Measurements from ENCODE around the gene RPUSD3.
"Not testable (repeated sequence)": the region's sequence is repeated elsewhere in the genome, so short reads cannot be mapped to it uniquely, and the experiment has no call there.

Gene RPUSD3

GRCh38 chr3:9865125-9865637, 21.4 kb upstream of the RPUSD3 start:
- DNase-seq (ENCODE audit: low read depth, low spot score) = not testable (repeated sequence)

- DNase-seq (ENCODE audit: low read depth, low spot score) = peak; percentile 72
These were observed 20.6 kb upstream of the RPUSD3 start for GRCh38 chr3:9864200-9864927.

DNA sequence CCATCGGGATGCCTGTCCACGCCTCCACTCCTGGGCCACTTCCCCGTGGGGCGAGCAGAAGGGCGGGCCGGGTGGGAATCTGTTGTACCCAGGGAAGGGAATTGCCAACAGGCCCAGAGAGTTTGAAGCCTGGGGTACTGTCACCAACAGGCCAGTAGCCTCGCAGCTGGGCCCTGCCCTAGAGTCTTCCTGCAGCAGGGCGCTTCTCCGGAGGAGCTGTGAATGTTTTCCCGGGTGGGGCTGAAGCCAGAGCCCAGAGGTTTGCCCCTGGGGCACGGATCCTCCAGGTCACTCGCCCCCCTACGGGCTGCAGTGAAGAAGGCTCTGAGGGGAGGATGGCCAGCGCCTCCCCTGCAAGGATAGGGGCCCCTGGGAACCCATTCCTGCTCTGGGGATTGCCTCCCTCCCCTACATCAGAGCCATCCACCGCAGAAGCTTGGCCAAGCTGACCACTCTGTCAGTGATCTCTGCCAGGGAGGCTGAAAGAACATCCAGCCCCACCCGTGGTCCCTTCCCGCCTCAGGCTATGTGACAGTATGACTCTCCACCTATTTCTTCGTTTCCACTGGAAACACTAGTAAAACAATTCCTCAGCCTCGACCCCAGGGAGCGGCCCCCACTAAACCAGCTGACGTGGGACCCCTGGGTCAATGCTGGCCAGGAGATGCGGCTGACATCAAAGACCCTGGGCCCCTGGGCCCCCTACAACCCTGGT, 19.4 kb upstream of the RPUSD3 start:
- DNase-seq (ENCODE audit: low read depth, low spot score) = no peak

- DNase-seq (ENCODE audit: low read depth, low spot score) = no peak
These were observed 18.7 kb upstream of the RPUSD3 start for GRCh38 chr3:9862391-9863057.

GRCh38 chr3:9861626-9862130, 17.9 kb upstream of the RPUSD3 start:
- DNase-seq (ENCODE audit: low read depth, low spot score) = no peak

GRCh38 chr3:9861201-9861600, 17.4 kb upstream of the RPUSD3 start:
- no peak for DNase-seq (ENCODE audit: low read depth, low spot score)

DNA sequence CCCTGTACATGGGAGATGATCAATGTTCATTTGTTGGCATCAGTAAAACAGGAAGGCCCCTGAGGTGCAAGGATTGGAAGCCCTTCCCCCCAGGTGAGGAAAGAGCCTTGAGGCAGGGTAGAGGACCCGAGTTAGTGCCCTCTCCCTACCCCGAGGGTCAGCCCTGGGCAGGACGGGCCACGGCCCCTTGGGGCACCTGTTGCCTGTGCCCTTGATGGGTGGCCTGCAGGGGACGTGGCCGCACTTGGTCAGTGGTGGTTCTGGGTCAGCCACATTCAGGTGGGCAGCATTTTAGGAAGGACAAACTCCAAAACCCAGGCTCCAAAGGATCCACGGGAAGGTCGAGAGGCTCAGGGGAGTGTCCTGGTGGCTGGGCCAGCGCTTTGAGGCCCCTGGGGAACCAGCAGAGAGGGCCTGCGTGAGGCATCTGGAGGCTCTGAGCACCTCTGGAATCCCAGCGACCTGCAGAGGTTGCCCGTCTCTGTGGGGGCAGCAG, 15.8 kb upstream of the RPUSD3 start:
- no peak for DNase-seq (ENCODE audit: low read depth, low spot score)

DNA sequence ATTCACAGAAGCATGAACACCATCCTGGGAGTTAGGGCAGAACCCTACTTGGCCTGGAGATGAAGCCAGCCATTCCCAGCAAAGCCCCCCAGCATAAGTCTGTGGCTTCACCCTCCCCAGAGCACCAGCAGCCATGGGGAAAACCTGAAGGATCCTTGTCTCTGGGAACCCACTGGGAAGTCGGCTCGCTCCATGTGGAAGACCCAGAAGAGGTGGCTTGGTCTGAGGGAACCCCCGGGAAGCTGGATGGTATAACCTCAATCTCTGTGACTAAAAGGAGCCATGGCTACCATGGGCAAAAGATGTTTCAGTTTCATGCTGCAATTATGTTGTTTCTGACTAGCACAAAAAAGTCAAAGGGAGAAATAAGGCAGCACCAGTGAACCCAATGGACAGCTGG, 11.8 kb upstream of the RPUSD3 start:
- no peak for DNase-seq (ENCODE audit: low read depth, low spot score)

DNA sequence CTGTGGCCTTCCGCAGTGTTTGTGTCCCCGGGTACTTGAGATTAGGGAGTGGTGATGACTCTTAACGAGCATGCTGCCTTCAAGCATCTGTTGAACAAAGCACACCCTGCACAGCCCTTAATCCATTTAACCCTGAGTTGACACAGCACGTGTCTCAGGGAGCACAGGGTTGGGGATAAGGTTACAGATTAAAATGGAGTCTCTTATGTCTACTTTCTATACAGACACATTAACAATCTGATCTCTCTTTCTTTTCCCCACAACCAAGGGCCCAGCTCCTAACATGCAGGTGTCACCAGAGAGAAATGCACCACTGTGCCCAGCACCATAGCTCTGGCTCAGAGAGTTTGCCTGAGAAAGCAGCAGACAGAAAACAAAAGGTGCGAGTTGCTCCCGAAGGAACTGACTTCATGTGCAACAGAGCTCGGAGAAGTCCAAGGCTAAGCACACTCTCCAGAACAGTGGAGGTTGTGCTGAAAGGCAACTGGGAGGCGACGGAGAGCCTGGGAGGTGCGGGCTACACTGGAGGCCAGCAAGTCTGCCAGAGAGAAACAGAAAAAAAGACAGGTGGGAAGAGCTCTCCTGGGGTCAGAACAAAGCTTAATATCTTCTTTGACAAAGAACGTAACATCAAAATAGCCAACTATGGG, 10.6 kb upstream of the RPUSD3 start:
- DNase-seq (ENCODE audit: low read depth, low spot score) = not testable (repeated sequence)

DNA sequence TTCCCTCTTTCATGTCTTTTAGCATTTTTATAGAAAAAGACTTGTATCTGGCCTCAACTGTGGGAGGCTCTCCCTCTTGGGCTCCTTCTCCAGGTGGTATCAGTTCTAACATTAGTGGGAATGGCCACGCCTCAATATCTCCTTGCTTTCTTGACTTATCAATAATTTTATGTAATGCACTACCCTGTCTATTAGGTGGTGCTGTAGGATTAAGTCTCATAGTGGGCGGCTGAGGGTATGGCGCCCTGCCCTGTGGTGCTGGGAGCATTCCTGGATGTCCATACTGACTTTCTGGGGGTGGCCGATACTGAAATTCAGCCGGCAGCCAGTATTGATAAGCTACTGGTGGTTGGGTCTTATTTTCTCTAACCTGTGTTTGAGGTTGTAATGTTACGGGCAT, 8.7 kb upstream of the RPUSD3 start:
- no peak for DNase-seq (ENCODE audit: low read depth, low spot score)

GRCh38 chr3:9851926-9852325, 8.1 kb upstream of the RPUSD3 start:
- DNase-seq (ENCODE audit: low read depth, low spot score) = not testable (repeated sequence)

- not testable (repeated sequence) for DNase-seq (ENCODE audit: low read depth, low spot score)
These were observed 7.6 kb upstream of the RPUSD3 start for GRCh38 chr3:9851383-9851782.

DNA sequence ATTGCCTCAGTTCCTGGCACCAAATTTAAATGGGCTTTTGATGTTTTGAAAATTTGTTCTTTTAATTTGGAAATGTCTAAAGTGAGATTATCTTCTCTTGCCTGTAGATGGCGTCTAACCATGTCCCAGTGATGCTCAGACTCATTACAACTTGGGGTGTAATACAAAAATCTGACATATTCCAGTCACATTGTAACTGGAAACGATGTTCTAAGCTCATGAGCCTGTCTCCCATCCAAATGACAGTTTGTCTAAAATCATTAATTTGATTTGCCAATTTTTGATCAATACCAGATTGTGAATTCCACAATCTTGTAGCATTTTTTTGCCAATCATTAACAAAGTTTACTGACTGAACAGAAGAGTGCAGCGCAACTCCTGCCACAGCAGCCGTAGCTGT, 5.1 kb upstream of the RPUSD3 start:
- not testable (repeated sequence) for DNase-seq (ENCODE audit: low read depth, low spot score)

- not testable (repeated sequence) for DNase-seq (ENCODE audit: low read depth, low spot score)
These were observed 4.1 kb upstream of the RPUSD3 start for GRCh38 chr3:9847870-9848269.

- no peak for DNase-seq (ENCODE audit: low read depth, low spot score)
These were observed 3.2 kb upstream of the RPUSD3 start for GRCh38 chr3:9846931-9847488.

GRCh38 chr3:9846231-9846630, 2.4 kb upstream of the RPUSD3 start:
- no peak for DNase-seq (ENCODE audit: low read depth, low spot score)

DNA sequence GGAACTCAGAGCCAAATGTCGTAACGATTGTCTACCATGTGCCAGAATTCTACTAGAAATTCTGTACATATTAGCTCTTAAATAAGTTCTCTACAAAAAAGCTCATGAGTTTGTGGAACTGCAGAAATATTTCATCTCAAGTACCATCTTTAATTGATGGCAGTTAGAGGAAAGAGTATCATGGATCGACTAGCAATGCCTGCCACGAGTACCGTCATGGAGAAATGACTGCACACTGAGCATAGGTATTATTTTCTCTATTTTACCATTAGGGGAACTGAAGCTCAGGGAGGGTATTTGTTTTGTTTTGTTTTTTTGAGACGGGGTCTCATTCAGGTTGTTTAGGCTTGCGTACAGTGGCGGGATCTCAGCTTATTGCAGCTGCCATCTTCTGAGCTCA, 2.8 kb downstream of the RPUSD3 start:
- no peak for DNase-seq (ENCODE audit: low read depth, low spot score)

DNA sequence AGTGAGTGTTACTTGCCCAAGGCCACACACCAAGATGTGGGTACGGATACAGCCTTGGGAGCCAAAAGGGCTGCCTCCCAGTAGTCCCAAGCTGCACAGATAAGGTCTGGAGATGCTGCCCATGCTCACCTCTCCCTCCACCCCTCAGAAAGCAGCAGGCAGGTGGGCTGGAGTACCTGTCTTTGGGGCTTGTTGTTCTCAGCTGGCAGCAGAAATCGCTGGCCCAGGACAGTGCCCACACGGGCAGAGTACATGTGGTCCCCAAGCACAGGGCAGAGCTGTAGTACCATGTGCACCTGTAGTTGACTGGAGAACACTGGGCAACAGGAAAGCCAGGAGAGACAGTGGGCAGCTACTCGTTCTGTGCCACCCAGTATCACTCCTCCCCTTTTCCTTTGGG, 5.0 kb downstream of the RPUSD3 start:
- no peak for DNase-seq (ENCODE audit: low read depth, low spot score)

GRCh38 chr3:9837701-9838582, 5.9 kb downstream of the RPUSD3 start:
- no peak for DNase-seq (ENCODE audit: low read depth, low spot score)

Measured in brain pericyte (primary cell).